Measurements from ENCODE around the gene CDON.

- no peak for TF ChIP-seq CEBPB (IDR thresholded peaks at IDR 0.05)
- no peak for TF ChIP-seq MAX (IDR thresholded peaks at IDR 0.05)
- no peak for TF ChIP-seq TCF12 (IDR thresholded peaks at IDR 0.05; ENCODE audit: low read depth)
- no peak for TF ChIP-seq RAD21 (IDR thresholded peaks at IDR 0.05; ENCODE audit: low read depth)
- TF ChIP-seq FOXM1 (IDR thresholded peaks at IDR 0.05; ENCODE audit: borderline replicate concordance, low read depth): no peak
- no peak for TF ChIP-seq EP300 (IDR thresholded peaks at IDR 0.05; ENCODE audit: borderline replicate concordance)
- TF ChIP-seq ZBTB7A (IDR thresholded peaks at IDR 0.05; ENCODE audit: low read depth): no peak
- TF ChIP-seq TEAD4 (IDR thresholded peaks at IDR 0.05): no peak
- TF ChIP-seq, protein P1, sequence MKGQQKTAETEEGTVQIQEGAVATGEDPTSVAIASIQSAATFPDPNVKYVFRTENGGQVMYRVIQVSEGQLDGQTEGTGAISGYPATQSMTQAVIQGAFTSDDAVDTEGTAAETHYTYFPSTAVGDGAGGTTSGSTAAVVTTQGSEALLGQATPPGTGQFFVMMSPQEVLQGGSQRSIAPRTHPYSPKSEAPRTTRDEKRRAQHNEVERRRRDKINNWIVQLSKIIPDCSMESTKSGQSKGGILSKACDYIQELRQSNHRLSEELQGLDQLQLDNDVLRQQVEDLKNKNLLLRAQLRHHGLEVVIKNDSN (IDR thresholded peaks at IDR 0.05): no peak
- no peak for TF ChIP-seq REST (IDR thresholded peaks at IDR 0.05; ENCODE audit: low read depth)
- no peak for TF ChIP-seq YY1 (IDR thresholded peaks at IDR 0.05; ENCODE audit: low read depth)
- TF ChIP-seq TAF1 (IDR thresholded peaks at IDR 0.05; ENCODE audit: low read depth): no peak
- no peak for TF ChIP-seq EGR1 (IDR thresholded peaks at IDR 0.05)
- no peak for TF ChIP-seq CREB1 (IDR thresholded peaks at IDR 0.05; ENCODE audit: low read depth)
Observed at GRCh38 chr11:125925247-125925740, 137.4 kb downstream of the CDON start.

All from Ishikawa (cell line).